Colonic mucosa (tissue), 4 donors: Measurements from ENCODE around the gene SDR39U1. TPM values are rescaled to one million over a fixed set of nuclear protein-coding genes. Genes with fewer than 3 reads are reported as not detected.
A peak's percentile ranks its signal among the peaks of the same experiment; 100 is the strongest.

Experiments
- DNase-seq: peaks from one replicate; pipeline ENCODE4 v3.0.0-alpha.2; 2020
- H3K27ac ChIP-seq: fragments of 200-600 bp; one replicate; pipeline ENCODE4 v1.8.0; 2021
- H3K27me3 ChIP-seq: fragments of 200-600 bp; one replicate; pipeline ENCODE4 v1.8.0; 2021
- H3K36me3 ChIP-seq: fragments of 200-600 bp; one replicate; pipeline ENCODE4 v1.8.0; 2021
- H3K4me1 ChIP-seq: fragments of 200-600 bp; one replicate; pipeline ENCODE4 v1.8.0; 2021; ENCODE audit warnings: mild to moderate bottlenecking
- H3K4me3 ChIP-seq: fragments of 200-600 bp; one replicate; pipeline ENCODE4 v1.8.0; 2021
- H3K9ac ChIP-seq, 2 donors: one replicate each; pipeline ENCODE4 v1.7.0; 2013; ENCODE audit warnings: control low read depth in 2 of 2, low read depth in 2 of 2, low read length in 2 of 2
- H3K9me3 ChIP-seq: fragments of 200-600 bp; one replicate; pipeline ENCODE4 v1.8.0; 2021
- intact Hi-C: fragments of 100-400 bp; cut with DNase I; formaldehyde crosslinking; loops from one replicate; pipeline ENCODE4 v1.14.1; 2022
- total RNA-seq, 2 donors: library from RNA; stranded (reverse); fragmentation: NEBNext Ultra II Directional in 1 of 2; extraction: Animal tissue kit (Norgen Biotek cat#: 25700) in 1 of 2; gene quantifications; one replicate each; pipeline ENCODE4 v1.2.1, GENCODE V29; 2021
- TF ChIP-seq, protein P1 (sequence below): fragments of 200-600 bp; IDR thresholded peaks from one replicate; pipeline ENCODE4 v1.8.0; 2022; ENCODE audit warnings: antibody characterized with exemption, mild to moderate bottlenecking
- donor health status: healthy.
- donor health status: DM: no; HTN: no; CAD: no.
- donor health status: DM: no; HTN: no; CAD: no.

Gene SDR39U1
- total RNA-seq, 2 donors from 2014 or later: 32.5 to 40.9 TPM

DNA sequence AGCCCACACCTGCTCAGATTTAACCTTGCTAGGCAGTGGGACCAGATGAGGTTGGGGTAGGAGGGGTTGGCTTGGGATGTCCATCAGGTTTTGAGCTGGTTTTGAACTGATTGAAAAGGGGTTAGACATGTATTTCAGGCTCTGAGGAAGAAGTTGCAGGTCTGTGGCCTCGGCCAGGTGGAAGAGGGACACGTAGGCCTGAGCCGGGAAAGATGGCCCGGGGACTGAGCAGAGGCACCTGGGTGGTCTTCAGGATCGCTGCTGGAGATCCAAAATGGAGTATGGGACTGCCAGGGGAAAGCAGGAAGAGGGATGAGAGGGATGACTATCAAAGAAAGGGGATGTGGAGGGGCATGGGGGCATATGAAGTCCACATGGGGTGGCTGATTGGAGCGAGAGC lies 36.2 kb downstream of the SDR39U1 start:
- Histone ChIP-seq H3K4me3 (no peak overlapping the region), H3K4me1 (no peaks in the 10 kb centered on the region), H3K9ac (no peak overlapping the region), H3K9me3 (no peaks in the 10 kb centered on the region), H3K27me3 (no peaks in the 10 kb centered on the region), H3K27ac (no peak overlapping the region), H3K36me3 (no peaks in the 10 kb centered on the region)
- intact Hi-C loops: no loop called here
- no peak for DNase-seq
- TF ChIP-seq, protein P1, sequence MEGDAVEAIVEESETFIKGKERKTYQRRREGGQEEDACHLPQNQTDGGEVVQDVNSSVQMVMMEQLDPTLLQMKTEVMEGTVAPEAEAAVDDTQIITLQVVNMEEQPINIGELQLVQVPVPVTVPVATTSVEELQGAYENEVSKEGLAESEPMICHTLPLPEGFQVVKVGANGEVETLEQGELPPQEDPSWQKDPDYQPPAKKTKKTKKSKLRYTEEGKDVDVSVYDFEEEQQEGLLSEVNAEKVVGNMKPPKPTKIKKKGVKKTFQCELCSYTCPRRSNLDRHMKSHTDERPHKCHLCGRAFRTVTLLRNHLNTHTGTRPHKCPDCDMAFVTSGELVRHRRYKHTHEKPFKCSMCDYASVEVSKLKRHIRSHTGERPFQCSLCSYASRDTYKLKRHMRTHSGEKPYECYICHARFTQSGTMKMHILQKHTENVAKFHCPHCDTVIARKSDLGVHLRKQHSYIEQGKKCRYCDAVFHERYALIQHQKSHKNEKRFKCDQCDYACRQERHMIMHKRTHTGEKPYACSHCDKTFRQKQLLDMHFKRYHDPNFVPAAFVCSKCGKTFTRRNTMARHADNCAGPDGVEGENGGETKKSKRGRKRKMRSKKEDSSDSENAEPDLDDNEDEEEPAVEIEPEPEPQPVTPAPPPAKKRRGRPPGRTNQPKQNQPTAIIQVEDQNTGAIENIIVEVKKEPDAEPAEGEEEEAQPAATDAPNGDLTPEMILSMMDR: no peak

DNA sequence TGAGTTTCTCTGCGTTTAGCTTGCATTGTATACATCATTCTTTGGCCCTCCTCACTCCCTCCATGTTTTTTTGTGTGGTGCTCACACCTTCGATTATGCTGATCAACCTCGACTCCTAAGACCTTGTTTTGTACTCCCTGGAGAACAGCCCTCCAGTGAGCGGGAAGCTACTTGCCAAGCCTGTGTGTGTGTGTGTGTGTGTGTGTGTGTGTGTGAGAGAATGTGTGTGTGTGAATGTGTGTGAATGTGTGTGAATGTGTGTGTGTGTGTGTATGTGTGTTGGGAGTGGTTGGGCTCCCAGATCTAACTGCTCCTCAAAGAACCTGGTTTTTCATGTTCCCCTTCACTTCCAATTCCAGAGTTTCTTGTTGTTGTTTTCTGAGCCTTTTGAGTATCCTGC lies 37.8 kb downstream of the SDR39U1 start:
- Histone ChIP-seq H3K36me3 (no peaks in the 10 kb centered on the region), H3K4me3 (no peak overlapping the region), H3K9ac (no peak overlapping the region), H3K27me3 (no peaks in the 10 kb centered on the region), H3K4me1 (peaks cover 7% of the 10 kb centered on the region), H3K9me3 (no peaks in the 10 kb centered on the region), H3K27ac (no peak overlapping the region)
- intact Hi-C loops: no loop called here
- TF ChIP-seq, protein P1: no peak
- no peak for DNase-seq

DNA sequence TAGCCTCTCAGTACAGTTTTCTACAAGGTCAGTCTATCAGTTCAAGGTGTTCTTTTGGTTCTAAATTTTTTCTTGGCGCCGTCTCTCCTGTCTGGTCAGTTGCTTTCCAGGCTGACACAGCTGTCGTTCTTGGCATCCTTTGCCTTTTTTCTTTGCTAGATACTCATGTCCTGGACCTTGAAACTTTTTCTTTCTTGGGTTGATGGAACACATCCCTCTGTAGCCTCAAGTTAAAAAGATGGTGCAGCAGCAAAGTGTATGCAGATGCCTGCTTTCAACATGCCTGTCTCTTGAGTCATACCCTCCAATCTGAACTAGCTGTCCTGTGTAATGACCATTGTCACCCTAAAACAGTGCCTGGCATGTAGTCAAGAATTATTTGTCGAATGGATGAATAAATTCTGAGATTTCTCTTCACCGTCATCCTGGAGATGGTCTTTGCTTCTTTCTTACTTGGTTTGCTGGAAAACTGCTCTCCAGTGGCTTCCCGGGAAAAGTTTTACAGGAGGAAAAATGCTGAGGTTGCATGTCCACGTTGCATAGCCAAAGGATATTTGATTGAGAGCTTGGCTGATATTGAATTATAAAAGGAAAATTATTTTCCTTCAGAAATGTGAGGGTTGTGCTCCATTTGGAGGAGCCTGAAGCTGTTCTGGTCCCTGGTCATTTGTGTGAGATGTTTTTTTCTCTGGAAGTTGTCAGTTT lies 39.1 kb downstream of the SDR39U1 start:
- no peak overlapping the region for H3K9ac ChIP-seq
- DNase-seq: no peak
- intact Hi-C loops: no loop called here
- no peaks in the 10 kb centered on the region for H3K36me3 ChIP-seq
- TF ChIP-seq, protein P1: no peak
- no peaks in the 10 kb centered on the region for H3K27me3 ChIP-seq
- H3K4me3 ChIP-seq: no peak overlapping the region
- H3K4me1 ChIP-seq: peaks cover 8% of the 10 kb centered on the region
- H3K9me3 ChIP-seq: no peaks in the 10 kb centered on the region
- H3K27ac ChIP-seq: no peak overlapping the region

DNA sequence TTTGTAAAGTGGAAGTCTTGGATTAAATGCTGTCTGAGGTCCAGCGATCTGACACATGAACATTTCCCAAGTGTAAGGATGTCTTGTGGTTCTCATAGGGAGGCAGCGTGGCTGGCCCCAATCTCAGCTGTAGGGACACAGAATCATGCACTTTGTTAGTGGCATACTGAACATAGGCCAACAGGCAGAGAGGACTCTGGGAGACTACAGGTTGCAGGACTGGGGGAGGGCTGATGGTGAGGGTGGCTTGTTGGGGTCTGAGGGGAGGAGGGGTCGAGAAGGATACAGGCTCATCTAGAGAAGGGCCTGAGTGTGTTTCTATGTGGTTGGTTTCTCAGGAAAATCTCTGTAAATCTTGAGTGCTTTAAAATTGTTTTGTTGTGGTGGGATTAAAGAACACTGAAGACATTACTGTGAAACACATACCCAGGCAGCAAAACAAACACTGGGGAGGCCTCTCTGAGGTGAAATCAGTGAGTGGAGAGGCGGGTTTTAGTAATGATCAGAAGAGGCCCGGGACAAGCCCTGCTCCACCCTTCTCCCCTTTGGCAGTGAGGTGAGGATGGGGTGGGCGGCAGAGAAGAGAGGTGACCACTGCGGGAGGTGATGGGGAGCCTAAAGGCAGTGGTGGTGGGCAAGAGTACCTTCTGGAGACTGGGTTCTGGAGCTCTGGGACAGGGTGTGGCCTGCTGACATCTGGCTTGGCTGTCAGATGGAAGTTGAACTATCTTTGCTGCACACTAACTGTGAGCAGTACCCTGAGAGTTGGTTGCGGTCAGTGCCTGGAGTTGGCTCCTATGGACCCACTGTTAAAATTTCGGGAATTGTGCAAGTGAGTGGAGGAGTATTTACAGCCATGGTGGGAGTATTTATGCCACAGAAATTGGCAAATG lies 40.5 kb downstream of the SDR39U1 start:
- H3K9me3 ChIP-seq: no peaks in the 10 kb centered on the region
- no peaks in the 10 kb centered on the region for H3K36me3 ChIP-seq
- peak overlapping the region in 1 of 2 donors; percentile 31 for H3K9ac ChIP-seq
- H3K27ac ChIP-seq: no peak overlapping the region
- TF ChIP-seq, protein P1: no peak
- H3K4me3 ChIP-seq: no peak overlapping the region
- H3K27me3 ChIP-seq: no peaks in the 10 kb centered on the region
- intact Hi-C loops: no loop called here
- H3K4me1 ChIP-seq: peaks cover 12% of the 10 kb centered on the region
- no peak for DNase-seq

DNA sequence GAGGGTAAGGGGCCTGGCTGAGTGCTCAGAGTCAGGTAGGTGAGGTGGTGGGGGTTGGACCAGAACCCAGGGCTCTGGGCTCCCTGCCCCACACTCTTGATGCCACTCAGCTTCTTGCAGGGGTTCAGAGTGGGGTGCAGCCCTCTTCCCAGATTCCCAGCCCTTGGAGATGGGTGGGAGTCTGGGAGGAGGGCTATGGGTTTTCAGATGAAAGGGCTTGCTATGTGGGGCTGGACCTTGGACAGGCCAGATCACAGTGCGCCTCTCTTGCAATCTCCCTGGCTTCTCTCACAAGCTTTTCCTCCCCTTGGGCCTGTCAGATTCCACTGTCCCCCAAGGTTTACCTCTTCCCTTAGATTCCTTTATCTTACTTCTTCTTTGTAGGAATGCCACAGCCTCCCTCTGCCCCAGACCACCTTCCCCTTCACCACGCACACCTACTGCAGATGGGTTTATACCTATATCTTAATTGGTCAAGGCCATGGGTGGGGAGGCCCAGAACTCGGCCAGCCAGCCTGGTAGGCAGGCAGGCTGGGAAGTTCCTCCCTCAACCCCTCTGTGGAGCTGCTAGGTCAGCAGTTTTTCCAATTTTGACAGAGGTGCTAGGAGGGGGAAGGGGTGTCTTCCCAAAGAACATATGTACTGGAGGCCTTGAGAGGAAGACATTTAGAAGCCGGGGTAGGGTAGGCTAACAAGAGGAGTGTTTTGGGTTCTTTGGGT lies 42.4 kb downstream of the SDR39U1 start:
- Histone ChIP-seq H3K27me3 (no peaks in the 10 kb centered on the region), H3K9ac (peak overlapping the region in 1 of 2 donors; percentile 84), H3K9me3 (no peaks in the 10 kb centered on the region), H3K4me1 (peaks cover 12% of the 10 kb centered on the region), H3K4me3 (peak overlapping the region; percentile 53), H3K36me3 (no peaks in the 10 kb centered on the region), H3K27ac (no peak overlapping the region)
- intact Hi-C loops: no loop called here
- TF ChIP-seq, protein P1: no peak
- DNase-seq: no peak
